Activated CD4-positive, alpha-beta T cell treated with anti-CD3 and anti-CD28 coated beads for 36 hours (primary cell): ENCODE data around the gene GRIFIN. TPM values are rescaled to one million over a fixed set of nuclear protein-coding genes. Genes with fewer than 3 reads are reported as not detected.

ENCODE experiments used
- total RNA-seq, 2 experiments: library from RNA; stranded (reverse); gene quantifications; one replicate each; pipeline ENCODE4 v1.2.3, GENCODE V29; 2021

The GRIFIN gene
- total RNA-seq, 2 experiments from 2014 or later, result not detected

Other genes starting within 250 kb of the GRIFIN start
- gene MAD1L1, start 243.5 kb downstream of the GRIFIN start, total RNA-seq, result 10 to 100 TPM; 50.2 to 61.7 TPM
- gene MRM2, start 234.2 kb downstream of the GRIFIN start, total RNA-seq, result 10 to 100 TPM; 28.7 to 32.1 TPM
- 100 to 1,000 TPM in 1 of 2 experiments, 10 to 100 TPM in 1; 52.5 to 100 TPM for gene NUDT1, start 234.2 kb downstream of the GRIFIN start, total RNA-seq
- gene SNX8, start 162.0 kb downstream of the GRIFIN start, total RNA-seq, result 10 to 100 TPM; 37.1 to 42.4 TPM
- 100 to 1,000 TPM; 185 to 227 TPM for gene EIF3B, start 121.6 kb downstream of the GRIFIN start, total RNA-seq
- 1 to 10 TPM; 1.8 to 1.9 TPM for gene CHST12, start 72.8 kb downstream of the GRIFIN start, total RNA-seq
- gene LFNG, start 43.4 kb upstream of the GRIFIN start, total RNA-seq, result 10 to 100 TPM; 14.9 to 23.3 TPM
- gene BRAT1, start 79.1 kb upstream of the GRIFIN start, total RNA-seq, result 10 to 100 TPM; 34.7 to 35.9 TPM
- 1 to 10 TPM; 7.2 to 8.4 TPM for gene IQCE, start 82.6 kb upstream of the GRIFIN start, total RNA-seq
- 10 to 100 TPM; 18.7 to 20.2 TPM for gene TTYH3, start 155.6 kb upstream of the GRIFIN start, total RNA-seq
- gene AMZ1, start 211.8 kb upstream of the GRIFIN start, total RNA-seq, result under 1 TPM; 0.14 TPM